ENCODE results near the gene RASSF5. TPM values are rescaled to one million over a fixed set of nuclear protein-coding genes. Genes with fewer than 3 reads are reported as not detected.

RASSF5 gene
- total and polyA plus RNA-seq, 9 of the 15 experiments (the other 6 are each of a cell fraction or from before 2014, with no cell fraction given), result 6.1 to 41.0 (median 25.2) TPM

DNA sequence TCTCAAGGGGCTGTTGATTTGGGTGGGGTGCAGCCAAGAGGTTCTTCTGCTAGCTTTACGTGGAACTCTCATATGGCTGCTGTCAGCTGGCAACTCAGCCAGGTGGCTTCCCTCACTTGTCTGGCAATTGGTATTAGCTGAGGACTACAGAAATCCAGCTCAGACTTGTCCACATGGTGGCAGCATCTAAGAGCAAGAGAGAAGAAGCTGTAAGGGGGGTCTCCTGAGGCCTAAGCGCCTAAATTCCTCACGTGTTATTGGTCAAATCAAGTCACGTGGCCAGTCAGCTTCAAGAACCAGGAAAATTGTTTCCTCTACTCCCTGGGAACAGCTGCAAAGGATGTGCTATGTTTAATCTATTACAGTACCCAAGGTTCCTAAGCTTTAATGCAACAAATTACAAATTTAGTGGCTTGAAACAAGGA lies 123.8 kb downstream of the RASSF5 start (continued):
- TF ChIP-seq, protein P1, sequence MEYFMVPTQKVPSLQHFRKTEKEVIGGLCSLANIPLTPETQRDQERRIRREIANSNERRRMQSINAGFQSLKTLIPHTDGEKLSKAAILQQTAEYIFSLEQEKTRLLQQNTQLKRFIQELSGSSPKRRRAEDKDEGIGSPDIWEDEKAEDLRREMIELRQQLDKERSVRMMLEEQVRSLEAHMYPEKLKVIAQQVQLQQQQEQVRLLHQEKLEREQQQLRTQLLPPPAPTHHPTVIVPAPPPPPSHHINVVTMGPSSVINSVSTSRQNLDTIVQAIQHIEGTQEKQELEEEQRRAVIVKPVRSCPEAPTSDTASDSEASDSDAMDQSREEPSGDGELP (CRISPR knock-in tag; IDR thresholded peaks at IDR 0.05; ENCODE audit: borderline replicate concordance), result peak; percentile 60; the same call in 1 of the 2 replicates

DNA sequence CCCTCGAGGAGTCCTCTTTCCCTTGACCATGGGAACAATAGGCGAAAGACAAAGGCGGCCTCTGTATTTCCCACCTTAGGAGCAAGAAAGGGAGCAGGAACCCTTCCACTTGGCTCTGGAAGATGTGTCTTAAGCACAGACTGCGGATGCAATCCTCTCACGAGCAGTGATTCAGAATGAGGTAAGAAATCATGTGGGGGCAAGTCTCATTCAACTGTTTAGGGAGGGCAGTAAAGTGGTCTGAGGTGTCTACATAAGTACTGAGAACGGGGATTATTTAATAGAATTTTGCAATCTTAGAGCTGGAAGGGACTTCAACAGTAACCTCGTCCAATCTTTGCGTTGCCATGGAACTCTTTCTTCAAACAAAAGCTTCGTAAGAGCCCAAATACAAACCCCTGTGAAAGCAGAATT lies 126.4 kb downstream of the RASSF5 start:
- DNase-seq (ENCODE audit: extremely low read depth in 1 of 4, low spot score in 3 of 4), result no peak
- H3K4me3 ChIP-seq, result no peak overlapping the region
- ATAC-seq, result no peak
- no peaks in the 10 kb centered on the region for H3K9me3 ChIP-seq (replicated peaks; ENCODE audit: control insufficient read depth, insufficient read depth, low read depth, low read length)
- in situ Hi-C loops (cut with MboI), result no loop called here
- H3K79me2 ChIP-seq (ENCODE audit: control insufficient read depth, insufficient read depth, low read length), result peaks cover 28% of the 10 kb centered on the region
- FAIRE-seq, result no peak
- H3K27me3 ChIP-seq (ENCODE audit: control insufficient read depth in 2 of 2, insufficient read depth in 2 of 2, low read length in 2 of 2), result 0 out of 5 replicates have a peak, but pooled peaks cover 0 to 2% of the 10 kb centered on the region in 2 experiments
- no peaks in the 10 kb centered on the region for H3K9me1 ChIP-seq (ENCODE audit: control insufficient read depth, insufficient read depth, low read length)
- H3K9ac ChIP-seq (ENCODE audit: insufficient read depth in 1 of 2, low read depth in 2 of 2, low read length in 2 of 2), result no peak overlapping the region
- no peak overlapping the region for H3K4me2 ChIP-seq (ENCODE audit: insufficient read depth, low read length)
- no peak overlapping the region for H3K27ac ChIP-seq (ENCODE audit: extremely low read depth, low read depth, low read length)
- intact Hi-C loops (cut with micrococcal nuclease), result loop anchor here (1.0 to 5.0 kb wide), 6 partner anchors 19 to 349 kb away; no protein-coding TSS in a partner anchor
- WGBS (ENCODE audit: insufficient coverage, low coverage, missing lambda C conversion rate), result 39% methylated on average over 9 of the region's 9 CpGs
- POLR2A ChIA-PET, result interaction anchor here (0.9 to 3.9 kb wide), 4 partner anchors 22 to 122 kb away, joined by 3 to 29 read pairs (median 16); no protein-coding TSS in a partner anchor
- peaks cover 14 to 24% of the 10 kb centered on the region in 2 experiments for H3K4me1 ChIP-seq (replicated peaks in 1 of 2; ENCODE audit: control insufficient read depth in 2 of 2, insufficient read depth in 2 of 2, low read length in 2 of 2)
- CTCF ChIA-PET (ENCODE audit: low intra/inter-chr PET ratio), result interaction anchor here (0.7 to 4.2 kb wide), 6 partner anchors 30 to 432 kb away, joined by 3 to 63 read pairs (median 3); no protein-coding TSS in a partner anchor
- BruUV-seq (replicated peaks), result no TSS peak
- H3K36me3 ChIP-seq (ENCODE audit: control insufficient read depth, insufficient read depth, low read length), result peaks cover 7% of the 10 kb centered on the region
- no peak overlapping the region for H2AFZ ChIP-seq (ENCODE audit: low read depth, low read length)
- H4K20me1 ChIP-seq (replicated peaks; ENCODE audit: control insufficient read depth, insufficient read depth, low read length), result no peaks in the 10 kb centered on the region
- no peak for TF ChIP-seq HMG20B (CRISPR knock-in tag; IDR thresholded peaks at IDR 0.05)
- no peak for TF ChIP-seq PYGO2 (tag; IDR thresholded peaks at IDR 0.05)
- TF ChIP-seq NR4A1 (CRISPR knock-in tag; IDR thresholded peaks at IDR 0.05), result no peak
- no peak for TF ChIP-seq NR4A1 (tag; IDR thresholded peaks at IDR 0.05)
- TF ChIP-seq HLTF (IDR thresholded peaks at IDR 0.05), result no peak
- TF ChIP-seq SRSF3 (IDR thresholded peaks at IDR 0.05; ENCODE audit: insufficient read depth, low read length), result no peak
- TF ChIP-seq IFI16 (CRISPR knock-in tag; IDR thresholded peaks at IDR 0.05), result no peak
- TF ChIP-seq, protein P2, sequence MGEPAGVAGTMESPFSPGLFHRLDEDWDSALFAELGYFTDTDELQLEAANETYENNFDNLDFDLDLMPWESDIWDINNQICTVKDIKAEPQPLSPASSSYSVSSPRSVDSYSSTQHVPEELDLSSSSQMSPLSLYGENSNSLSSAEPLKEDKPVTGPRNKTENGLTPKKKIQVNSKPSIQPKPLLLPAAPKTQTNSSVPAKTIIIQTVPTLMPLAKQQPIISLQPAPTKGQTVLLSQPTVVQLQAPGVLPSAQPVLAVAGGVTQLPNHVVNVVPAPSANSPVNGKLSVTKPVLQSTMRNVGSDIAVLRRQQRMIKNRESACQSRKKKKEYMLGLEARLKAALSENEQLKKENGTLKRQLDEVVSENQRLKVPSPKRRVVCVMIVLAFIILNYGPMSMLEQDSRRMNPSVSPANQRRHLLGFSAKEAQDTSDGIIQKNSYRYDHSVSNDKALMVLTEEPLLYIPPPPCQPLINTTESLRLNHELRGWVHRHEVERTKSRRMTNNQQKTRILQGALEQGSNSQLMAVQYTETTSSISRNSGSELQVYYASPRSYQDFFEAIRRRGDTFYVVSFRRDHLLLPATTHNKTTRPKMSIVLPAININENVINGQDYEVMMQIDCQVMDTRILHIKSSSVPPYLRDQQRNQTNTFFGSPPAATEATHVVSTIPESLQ (CRISPR knock-in tag; IDR thresholded peaks at IDR 0.05), result no peak
- TF ChIP-seq, protein P3, sequence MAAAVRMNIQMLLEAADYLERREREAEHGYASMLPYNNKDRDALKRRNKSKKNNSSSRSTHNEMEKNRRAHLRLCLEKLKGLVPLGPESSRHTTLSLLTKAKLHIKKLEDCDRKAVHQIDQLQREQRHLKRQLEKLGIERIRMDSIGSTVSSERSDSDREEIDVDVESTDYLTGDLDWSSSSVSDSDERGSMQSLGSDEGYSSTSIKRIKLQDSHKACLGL (CRISPR knock-in tag; IDR thresholded peaks at IDR 0.05; ENCODE audit: borderline replicate concordance, poor library complexity, severe bottlenecking), result no peak
- TF ChIP-seq ESRRA (IDR thresholded peaks at IDR 0.05; ENCODE audit: borderline replicate concordance, low read depth), result no peak
- TF ChIP-seq BDP1 (IDR thresholded peaks at IDR 0.05; ENCODE audit: insufficient read depth, insufficient read length), result no peak
- no peak for TF ChIP-seq NRF1 (conservative IDR thresholded peaks at IDR 0.05 in 1 of 2, IDR thresholded peaks at IDR 0.05 in 1 of 2)
- no peak for TF ChIP-seq POLR2A (conservative IDR thresholded peaks at IDR 0.05)
- TF ChIP-seq DNMT1 (IDR thresholded peaks at IDR 0.05), result no peak
- TF ChIP-seq THRAP3 (IDR thresholded peaks at IDR 0.05; ENCODE audit: borderline replicate concordance), result no peak
- TF ChIP-seq, protein P4, sequence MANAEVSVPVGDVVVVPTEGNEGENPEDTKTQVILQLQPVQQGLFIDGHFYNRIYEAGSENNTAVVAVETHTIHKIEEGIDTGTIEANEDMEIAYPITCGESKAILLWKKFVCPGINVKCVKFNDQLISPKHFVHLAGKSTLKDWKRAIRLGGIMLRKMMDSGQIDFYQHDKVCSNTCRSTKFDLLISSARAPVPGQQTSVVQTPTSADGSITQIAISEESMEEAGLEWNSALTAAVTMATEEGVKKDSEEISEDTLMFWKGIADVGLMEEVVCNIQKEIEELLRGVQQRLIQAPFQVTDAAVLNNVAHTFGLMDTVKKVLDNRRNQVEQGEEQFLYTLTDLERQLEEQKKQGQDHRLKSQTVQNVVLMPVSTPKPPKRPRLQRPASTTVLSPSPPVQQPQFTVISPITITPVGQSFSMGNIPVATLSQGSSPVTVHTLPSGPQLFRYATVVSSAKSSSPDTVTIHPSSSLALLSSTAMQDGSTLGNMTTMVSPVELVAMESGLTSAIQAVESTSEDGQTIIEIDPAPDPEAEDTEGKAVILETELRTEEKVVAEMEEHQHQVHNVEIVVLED (CRISPR knock-in tag; IDR thresholded peaks at IDR 0.05), result no peak
- no peak for TF ChIP-seq KAT2B (IDR thresholded peaks at IDR 0.05; ENCODE audit: low read depth, low read length)

Data from K562 (cell line).